Coronary artery (tissue), 2 donors: ENCODE data around the gene PLXNA2.

Source experiments
- DNase-seq: peaks from one replicate; pipeline ENCODE4 v3.0.0-alpha.2; 2017; ENCODE audit warnings: low spot score
- H3K27ac ChIP-seq, 2 donors: fragments of 200-600 bp; sonication (generic); one replicate each; pipeline ENCODE4 v1.5.1; 2016 to 2019
- H3K4me3 ChIP-seq: fragments of 200-600 bp; sonication (generic); 2 replicates; pipeline ENCODE4 v1.5.1; 2016; ENCODE audit warnings: mild to moderate bottlenecking, moderate library complexity
- TF ChIP-seq, protein P1 (sequence below): fragments of 200-600 bp; sonication (generic); IDR thresholded peaks from one replicate; pipeline ENCODE4 v1.5.1; 2019; ENCODE audit warnings: antibody characterized with exemption

Gene PLXNA2

DNA sequence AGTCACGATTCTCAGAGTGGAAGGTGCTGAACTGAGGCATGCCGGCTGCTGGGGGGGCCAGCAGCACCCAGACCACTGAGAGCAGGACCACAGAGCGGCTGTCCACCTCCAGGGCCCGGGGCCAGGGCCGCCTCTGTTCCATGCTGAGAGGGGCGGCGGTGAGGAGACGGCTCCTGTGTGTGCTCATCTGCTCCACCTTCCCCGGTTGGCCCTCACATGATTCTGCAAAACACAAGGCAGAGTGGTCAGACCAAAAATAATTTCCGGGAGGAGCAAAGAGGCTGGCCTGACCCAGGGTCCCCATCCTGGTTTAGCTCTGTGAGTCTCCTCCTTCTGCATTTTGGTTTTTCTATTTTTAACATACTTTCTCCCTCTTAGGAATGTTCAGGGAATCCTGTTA, 26.4 kb downstream of the PLXNA2 start:
- H3K4me3 ChIP-seq = no peak overlapping the region
- TF ChIP-seq, protein P1, sequence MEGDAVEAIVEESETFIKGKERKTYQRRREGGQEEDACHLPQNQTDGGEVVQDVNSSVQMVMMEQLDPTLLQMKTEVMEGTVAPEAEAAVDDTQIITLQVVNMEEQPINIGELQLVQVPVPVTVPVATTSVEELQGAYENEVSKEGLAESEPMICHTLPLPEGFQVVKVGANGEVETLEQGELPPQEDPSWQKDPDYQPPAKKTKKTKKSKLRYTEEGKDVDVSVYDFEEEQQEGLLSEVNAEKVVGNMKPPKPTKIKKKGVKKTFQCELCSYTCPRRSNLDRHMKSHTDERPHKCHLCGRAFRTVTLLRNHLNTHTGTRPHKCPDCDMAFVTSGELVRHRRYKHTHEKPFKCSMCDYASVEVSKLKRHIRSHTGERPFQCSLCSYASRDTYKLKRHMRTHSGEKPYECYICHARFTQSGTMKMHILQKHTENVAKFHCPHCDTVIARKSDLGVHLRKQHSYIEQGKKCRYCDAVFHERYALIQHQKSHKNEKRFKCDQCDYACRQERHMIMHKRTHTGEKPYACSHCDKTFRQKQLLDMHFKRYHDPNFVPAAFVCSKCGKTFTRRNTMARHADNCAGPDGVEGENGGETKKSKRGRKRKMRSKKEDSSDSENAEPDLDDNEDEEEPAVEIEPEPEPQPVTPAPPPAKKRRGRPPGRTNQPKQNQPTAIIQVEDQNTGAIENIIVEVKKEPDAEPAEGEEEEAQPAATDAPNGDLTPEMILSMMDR = no peak
- DNase-seq = no peak
- H3K27ac ChIP-seq = peak overlapping the region; percentile 79 to 86

DNA sequence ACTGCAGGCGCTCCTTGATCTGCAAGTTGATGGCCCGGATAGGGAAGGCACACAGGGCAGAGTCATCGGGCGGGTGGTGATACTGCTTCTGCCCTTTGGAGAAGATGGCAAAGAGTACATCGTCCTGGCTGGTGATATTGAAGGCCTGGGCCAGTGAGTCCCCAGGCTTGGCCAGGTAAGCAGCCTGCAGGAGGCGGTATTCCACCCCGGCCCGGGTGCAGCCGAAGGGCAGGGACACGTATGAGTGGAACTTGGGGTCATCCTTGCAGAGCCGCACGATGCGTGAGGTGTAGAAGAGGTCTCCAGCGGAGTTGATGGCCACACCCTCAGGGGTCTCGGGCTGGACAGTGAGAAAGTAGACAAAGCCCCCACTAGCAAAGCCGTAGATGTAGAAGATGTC, 27.4 kb downstream of the PLXNA2 start:
- TF ChIP-seq, protein P1 = no peak
- Histone ChIP-seq H3K27ac (peak overlapping the region; percentile 79 to 86), H3K4me3 (no peak overlapping the region)
- no peak for DNase-seq

DNA sequence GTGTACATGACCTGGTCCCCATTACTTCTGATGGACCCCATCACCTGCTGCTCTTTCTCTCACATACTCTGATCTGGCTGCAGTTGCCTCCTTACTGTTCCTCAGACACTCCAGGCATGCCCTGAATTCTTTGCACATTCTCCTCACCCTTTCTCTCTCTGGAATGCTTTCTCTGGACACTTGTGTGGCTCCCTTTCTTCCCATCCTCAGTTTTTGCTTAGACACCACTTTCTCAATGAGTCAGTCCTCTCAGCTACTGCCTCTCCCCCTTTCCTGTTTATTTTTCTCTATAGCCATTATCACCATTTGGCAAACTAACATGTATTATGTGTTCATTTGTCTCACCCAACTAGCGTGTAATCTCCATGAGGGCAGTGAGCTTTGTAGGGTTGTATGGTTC, 28.1 kb downstream of the PLXNA2 start:
- DNase-seq = no peak
- Histone ChIP-seq H3K27ac (peak overlapping the region in 1 of 2 donors; percentile 86), H3K4me3 (no peak overlapping the region)
- TF ChIP-seq, protein P1 = no peak

DNA sequence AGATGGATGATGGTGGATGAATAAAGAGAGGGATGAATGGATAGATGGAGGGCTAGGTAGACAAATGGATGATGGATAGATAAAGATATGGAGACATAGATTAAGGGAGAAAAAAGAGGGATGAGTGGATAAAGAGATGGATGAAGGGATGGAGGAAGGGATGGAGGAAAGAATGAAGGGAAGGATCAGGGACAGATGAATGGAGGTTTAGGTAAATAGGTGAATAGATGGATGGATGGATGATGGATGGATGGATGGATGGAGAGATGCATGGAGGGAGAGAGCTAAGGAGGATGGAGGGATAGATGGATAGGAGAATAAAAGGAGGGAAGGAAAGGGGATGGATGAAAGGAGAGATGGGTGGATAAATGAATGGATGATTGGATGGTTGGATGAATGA, 28.8 kb downstream of the PLXNA2 start:
- H3K27ac ChIP-seq = peak overlapping the region in 1 of 2 donors; percentile 25

DNA sequence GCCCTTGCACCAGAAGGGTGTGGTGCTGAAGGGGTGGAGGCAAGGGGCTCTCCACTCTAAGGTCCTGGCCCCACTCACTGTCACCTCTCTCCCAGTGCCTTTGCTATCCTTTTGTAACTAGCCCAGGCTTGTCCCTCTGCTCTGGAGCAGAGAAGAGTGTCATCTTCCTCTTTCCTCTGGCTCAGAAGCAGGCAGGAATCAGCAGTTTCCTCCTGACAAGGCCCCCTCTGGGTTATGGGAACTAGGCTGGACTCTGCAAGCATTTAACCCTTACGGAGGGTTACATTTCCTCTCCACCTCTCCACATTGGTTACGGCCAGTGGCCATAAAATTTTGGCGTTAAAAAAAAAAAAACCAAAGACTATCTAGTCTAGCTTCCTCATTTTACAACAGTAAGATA, 30.4 kb downstream of the PLXNA2 start:
- Histone ChIP-seq H3K27ac (peak overlapping the region in 1 of 2 donors; percentile 45), H3K4me3 (no peak overlapping the region)
- TF ChIP-seq, protein P1 = no peak
- DNase-seq = no peak

More for the DNA sequence above, 28.8 kb downstream of the PLXNA2 start:
- no peak overlapping the region for H3K4me3 ChIP-seq
- no peak for DNase-seq
- TF ChIP-seq, protein P1 = no peak

DNA sequence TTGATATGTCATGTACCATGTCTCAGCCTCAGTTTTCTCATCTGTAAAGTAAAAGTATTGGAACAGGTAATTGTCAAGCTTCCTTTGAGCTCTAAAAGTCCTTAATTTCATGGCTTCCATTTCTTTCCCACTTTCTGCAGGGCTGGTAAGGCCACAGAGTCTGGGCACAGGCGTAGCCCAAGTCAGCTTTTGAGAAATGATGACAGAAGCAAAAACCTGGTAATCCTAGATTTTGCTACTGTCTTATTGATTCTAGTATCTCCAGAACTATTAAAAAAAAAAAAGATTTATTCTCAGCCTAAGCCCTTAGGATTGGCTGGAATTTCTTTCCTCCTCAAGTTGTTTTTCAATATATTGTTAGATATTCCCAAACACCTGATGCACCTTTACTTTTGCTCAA, 31.3 kb downstream of the PLXNA2 start:
- TF ChIP-seq, protein P1 = no peak
- Histone ChIP-seq H3K27ac (no peak overlapping the region), H3K4me3 (no peak overlapping the region)
- no peak for DNase-seq

DNA sequence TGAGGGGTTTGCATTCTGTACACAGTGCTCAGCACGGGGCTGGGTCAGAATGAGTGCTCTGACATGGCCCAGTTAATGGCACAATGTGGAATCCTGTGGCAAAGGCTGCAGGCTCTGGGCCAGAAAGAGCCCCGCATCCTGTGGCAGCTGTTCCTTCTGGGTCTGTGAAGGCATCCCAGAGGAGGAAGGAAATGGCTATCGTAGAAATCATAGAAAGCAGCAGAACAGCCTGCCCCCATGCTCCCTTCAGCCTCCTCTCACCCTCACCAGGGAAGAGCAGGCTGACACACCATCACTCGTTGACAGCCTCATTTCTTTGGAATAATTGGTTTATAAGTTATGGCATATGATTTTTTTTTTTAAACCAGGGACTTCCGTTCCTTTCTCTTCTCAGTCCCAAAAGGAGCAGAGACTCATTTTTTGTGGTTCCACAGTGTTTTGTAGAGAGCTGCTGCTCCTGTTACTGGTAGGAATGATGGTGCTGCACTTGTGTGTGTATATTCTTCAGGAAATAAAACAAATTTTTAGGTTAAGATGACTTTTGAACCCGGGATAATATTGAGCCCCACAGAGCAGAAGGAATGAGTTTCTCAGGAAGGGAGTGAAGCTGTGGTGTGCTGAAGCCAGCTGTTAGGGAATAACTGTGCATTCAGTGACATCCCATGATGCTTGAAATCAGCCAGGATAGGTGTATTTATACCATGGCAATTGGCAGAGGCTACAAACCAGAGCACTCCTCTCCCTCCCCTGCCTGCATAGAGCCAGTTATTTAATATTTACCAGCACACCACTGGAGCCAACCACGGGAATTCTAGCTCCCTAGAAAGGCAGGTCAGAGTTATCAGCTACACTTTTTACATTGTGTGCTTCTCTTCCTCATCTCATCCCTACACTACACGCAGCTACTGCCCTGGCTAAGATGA, 32.0 kb downstream of the PLXNA2 start:
- TF ChIP-seq, protein P1 = no peak
- no peak overlapping the region for H3K4me3 ChIP-seq
- DNase-seq = no peak
- H3K27ac ChIP-seq = peak overlapping the region in 1 of 2 donors; percentile 51
